A375 (cell line): ENCODE results near the gene FGF9. TPM values are rescaled to one million over a fixed set of nuclear protein-coding genes. Genes with fewer than 3 reads are reported as not detected.

ENCODE experiments used
- total RNA-seq: library from RNA; depleted of rRNA; stranded (reverse); fragments of >200 nt; shearing (Covaris generic); gene quantifications from 2 replicates; pipeline ENCODE4 v1.2.3, GENCODE V29; 2014; rRNA removed

Gene FGF9
- total RNA-seq, result 0.03 TPM in 1 of 2 replicates, not detected in the other

DNA sequence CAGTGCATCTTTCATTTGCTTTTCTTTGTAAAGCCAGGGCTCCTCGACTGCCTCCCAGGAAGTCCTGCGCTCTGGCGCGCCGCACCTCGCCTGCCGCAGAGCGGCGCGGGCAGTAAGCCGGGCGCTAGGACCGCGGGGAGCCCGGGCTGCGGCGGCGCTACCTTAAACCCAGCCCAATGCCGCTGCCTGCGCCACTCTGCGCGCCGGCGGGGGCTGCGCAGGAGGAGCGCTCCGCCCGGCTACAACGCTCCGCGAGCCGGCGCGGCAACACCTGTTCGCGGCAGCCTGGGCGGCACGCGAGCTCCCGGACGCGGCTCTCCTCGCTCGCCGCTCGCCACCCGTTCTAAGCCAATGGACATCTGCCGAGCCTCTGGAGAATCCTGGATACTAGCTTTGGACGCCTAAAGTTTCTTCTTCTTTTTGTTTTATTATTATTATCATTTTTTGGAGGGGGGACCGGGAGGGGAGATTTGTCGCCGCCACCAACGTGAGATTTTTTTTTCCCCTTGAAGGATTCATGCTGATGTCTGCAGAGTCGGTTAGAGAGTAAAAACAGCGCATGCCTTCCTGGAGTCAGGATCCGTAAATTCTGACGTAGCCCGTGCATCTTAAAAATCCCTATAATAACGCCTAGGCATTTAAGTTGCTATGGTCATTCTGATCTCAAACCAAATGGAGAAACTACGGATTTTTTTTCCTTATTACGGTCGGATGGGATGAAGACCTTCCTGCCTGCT is at the start of gene FGF9:
FGF9 (plus strand) TSS at position 191 of the 737 bp plus-strand sequence. CDS start 840 bp downstream, outside the sequence.

Other genes starting within 250 kb of the FGF9 start
- 40.9 and 47.1 TPM in 2 replicates for gene ZDHHC20, start 211.8 kb upstream of the FGF9 start, total RNA-seq
- 91.8 and 102 TPM in 2 replicates for gene MICU2, start 66.9 kb upstream of the FGF9 start, total RNA-seq